Mononuclear cell (primary cell): ENCODE results near the gene PIGBOS1. TPM values are rescaled to one million over a fixed set of nuclear protein-coding genes. Genes with fewer than 3 reads are reported as not detected.

Source experiments
- total RNA-seq: library from RNA; depleted of rRNA; stranded (reverse); fragments of >200 nt; gene quantifications from one replicate; pipeline ENCODE4 v1.2.3, GENCODE V29; 2012

The PIGBOS1 gene
- total RNA-seq, 1 donor: 8.9 TPM

Other genes starting within 250 kb of the PIGBOS1 start
- 190 TPM for gene RSL24D1, start 122.2 kb downstream of the PIGBOS1 start, total RNA-seq
- gene RAB27A, start 29.3 kb downstream of the PIGBOS1 start, total RNA-seq: 16.5 TPM
- gene PIGB, start 99 bp upstream of the PIGBOS1 start, total RNA-seq: 22.7 TPM
- gene CCPG1, start 89.2 kb upstream of the PIGBOS1 start, total RNA-seq: 34.3 TPM
- gene PIERCE2, start 89.4 kb upstream of the PIGBOS1 start, total RNA-seq: 0.31 TPM
- not detected for gene DNAAF4, start 189.1 kb upstream of the PIGBOS1 start, total RNA-seq